Mammary epithelial cell (primary cell): ENCODE results near the gene LPP.

ENCODE experiments used
- CTCF ChIP-seq, 2 donors: IDR thresholded peaks in 1 of 2; conservative IDR thresholded peaks in 1 of 2; 2 replicates each; pipeline ENCODE4 v1.5.1; 2011 to 2012; ENCODE audit warnings: inconsistent platforms in 2 of 2, low read length in 2 of 2, mild to moderate bottlenecking in 2 of 2, control low read depth in 1 of 2, low read depth in 1 of 2; ENCODE audit not compliant: insufficient read depth in 1 of 2; ENCODE audit errors: extremely low read depth in 1 of 2
- EZH2 ChIP-seq: IDR thresholded peaks from 2 replicates; pipeline ENCODE4 v1.6.1; 2012; ENCODE audit warnings: low read length, inconsistent platforms, borderline replicate concordance

GRCh38 chr3:188817103-188817934 lies 663.4 kb downstream of the LPP start:
- no peak for TF ChIP-seq CTCF (conservative IDR thresholded peaks at IDR 0.05 in 1 of 2, IDR thresholded peaks at IDR 0.05 in 1 of 2; ENCODE audit: extremely low read depth in 1 of 2, insufficient read depth in 1 of 2, low read depth in 1 of 2, low read length in 2 of 2)
- TF ChIP-seq EZH2, result no peak
